ENCODE data around the gene ITPRIPL1. TPM values are rescaled to one million over a fixed set of nuclear protein-coding genes. Genes with fewer than 3 reads are reported as not detected.

Gene ITPRIPL1
- total and polyA plus RNA-seq, 9 donors = 0.11 to 1.2 (median 0.46) TPM

DNA sequence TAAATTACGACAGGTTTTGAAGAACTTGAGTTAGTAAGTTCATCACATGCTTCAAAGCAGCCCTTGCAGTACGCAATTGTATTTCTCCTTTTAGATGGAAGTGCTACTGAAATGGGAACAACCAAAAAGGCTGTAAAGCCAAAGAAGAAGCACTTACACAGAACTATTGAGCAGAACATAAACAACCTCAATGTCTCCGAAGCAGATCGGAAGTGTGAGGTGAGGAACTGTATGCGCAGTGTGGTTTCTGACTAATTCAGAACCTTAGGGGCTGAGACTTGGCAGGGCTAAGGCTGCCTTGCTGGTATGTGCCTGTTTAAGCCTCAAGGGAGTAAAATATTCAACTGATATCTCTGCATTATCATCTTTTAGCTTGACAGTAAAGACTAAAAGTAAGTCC is 18.9 kb downstream of the ITPRIPL1 start:
- Histone ChIP-seq H3K27ac (no peak overlapping the region), H3K4me3 (no peak overlapping the region)

DNA sequence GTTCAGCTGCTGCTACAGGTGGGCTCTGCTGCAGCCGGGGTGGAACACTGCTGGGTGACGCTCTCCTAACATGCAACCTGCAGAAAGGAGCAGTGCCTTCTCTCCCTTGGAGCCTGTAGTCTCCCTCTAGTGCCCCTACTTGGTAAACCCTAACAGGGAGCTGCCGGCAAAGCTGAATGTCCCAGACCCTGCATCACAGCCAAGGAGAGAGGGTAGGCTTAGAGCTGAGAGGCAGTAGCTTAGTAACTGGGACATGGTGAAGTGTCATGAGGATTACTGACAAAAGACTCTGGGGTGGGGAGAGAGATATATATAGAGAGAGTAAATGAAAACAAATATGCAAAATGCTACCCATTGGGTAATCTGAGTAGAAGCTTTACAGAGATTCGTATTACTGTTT is 20.3 kb downstream of the ITPRIPL1 start:
- no peaks in the 10 kb centered on the region for H3K4me1 ChIP-seq (ENCODE audit: insufficient read depth)
- no peaks in the 10 kb centered on the region for H3K27me3 ChIP-seq
- no peak for DNase-seq
- H3K4me3 ChIP-seq = no peak overlapping the region
- H3K27ac ChIP-seq = no peak overlapping the region
- WGBS, 3 donors = 87 to 95% (median 93%) methylated on average over 4 of the region's 4 CpGs
- H3K36me3 ChIP-seq = no peaks in the 10 kb centered on the region
- TF ChIP-seq, protein P1, sequence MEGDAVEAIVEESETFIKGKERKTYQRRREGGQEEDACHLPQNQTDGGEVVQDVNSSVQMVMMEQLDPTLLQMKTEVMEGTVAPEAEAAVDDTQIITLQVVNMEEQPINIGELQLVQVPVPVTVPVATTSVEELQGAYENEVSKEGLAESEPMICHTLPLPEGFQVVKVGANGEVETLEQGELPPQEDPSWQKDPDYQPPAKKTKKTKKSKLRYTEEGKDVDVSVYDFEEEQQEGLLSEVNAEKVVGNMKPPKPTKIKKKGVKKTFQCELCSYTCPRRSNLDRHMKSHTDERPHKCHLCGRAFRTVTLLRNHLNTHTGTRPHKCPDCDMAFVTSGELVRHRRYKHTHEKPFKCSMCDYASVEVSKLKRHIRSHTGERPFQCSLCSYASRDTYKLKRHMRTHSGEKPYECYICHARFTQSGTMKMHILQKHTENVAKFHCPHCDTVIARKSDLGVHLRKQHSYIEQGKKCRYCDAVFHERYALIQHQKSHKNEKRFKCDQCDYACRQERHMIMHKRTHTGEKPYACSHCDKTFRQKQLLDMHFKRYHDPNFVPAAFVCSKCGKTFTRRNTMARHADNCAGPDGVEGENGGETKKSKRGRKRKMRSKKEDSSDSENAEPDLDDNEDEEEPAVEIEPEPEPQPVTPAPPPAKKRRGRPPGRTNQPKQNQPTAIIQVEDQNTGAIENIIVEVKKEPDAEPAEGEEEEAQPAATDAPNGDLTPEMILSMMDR (IDR thresholded peaks at IDR 0.05) = no peak
- no peak for TF ChIP-seq POLR2A (IDR thresholded peaks at IDR 0.05)
- TF ChIP-seq EP300 (IDR thresholded peaks at IDR 0.05) = no peak
- intact Hi-C loops (cut with DNase I) = no loop called here
- no peaks in the 10 kb centered on the region for H3K9me3 ChIP-seq

More for the DNA sequence above, 18.9 kb downstream of the ITPRIPL1 start:
- TF ChIP-seq EP300 (IDR thresholded peaks at IDR 0.05) = no peak
- TF ChIP-seq, protein P1 (IDR thresholded peaks at IDR 0.05) = no peak
- TF ChIP-seq POLR2A (IDR thresholded peaks at IDR 0.05) = no peak
- Histone ChIP-seq H3K27me3 (no peaks in the 10 kb centered on the region), H3K4me1 (ENCODE audit: insufficient read depth) (no peaks in the 10 kb centered on the region), H3K36me3 (no peaks in the 10 kb centered on the region), H3K9me3 (no peaks in the 10 kb centered on the region)
- intact Hi-C loops (cut with DNase I) = no loop called here
- no peak for DNase-seq
- 94 to 96% (median 95%) methylated on average over 5 of the region's 5 CpGs for WGBS, 3 donors

DNA sequence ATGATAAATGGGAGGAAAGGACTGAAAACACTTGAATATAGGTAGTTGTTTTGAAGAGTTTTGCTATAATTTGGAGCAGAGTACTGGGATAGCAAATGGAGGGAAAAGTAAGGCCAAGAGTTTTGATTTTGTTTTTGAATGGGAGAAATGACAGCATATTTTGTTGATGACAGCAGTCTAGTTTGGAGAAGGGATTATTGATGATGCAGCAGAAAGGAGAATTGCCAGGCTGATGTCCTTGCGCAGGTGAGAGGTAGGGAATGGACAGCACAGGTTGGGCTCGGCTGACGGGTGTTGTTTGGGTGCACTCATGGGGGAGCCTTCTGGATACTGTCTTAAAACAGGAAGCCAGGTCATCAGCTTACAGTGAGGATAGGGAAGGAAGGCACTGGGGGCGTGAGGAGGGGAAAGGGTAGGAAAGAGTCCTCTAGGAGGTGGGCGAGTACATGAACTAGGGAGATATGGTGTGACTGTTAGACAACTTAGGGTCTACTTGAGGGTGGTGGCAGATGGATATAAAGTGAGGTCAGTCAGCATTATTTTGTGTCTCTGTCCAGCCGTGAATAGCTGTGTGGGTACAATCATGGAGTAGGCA is 20.8 kb downstream of the ITPRIPL1 start:
- Histone ChIP-seq H3K4me3 (no peak overlapping the region), H3K36me3 (no peaks in the 10 kb centered on the region), H3K9me3 (no peaks in the 10 kb centered on the region), H3K27me3 (no peaks in the 10 kb centered on the region), H3K4me1 (ENCODE audit: insufficient read depth) (no peaks in the 10 kb centered on the region), H3K27ac (no peak overlapping the region)
- TF ChIP-seq POLR2A (IDR thresholded peaks at IDR 0.05) (no peak), EP300 (IDR thresholded peaks at IDR 0.05) (no peak)
- TF ChIP-seq, protein P1 (IDR thresholded peaks at IDR 0.05) = no peak
- no peak for DNase-seq
- 95 to 97% (median 95%) methylated on average over 6 of the region's 6 CpGs for WGBS, 3 donors
- intact Hi-C loops (cut with DNase I) = no loop called here

DNA sequence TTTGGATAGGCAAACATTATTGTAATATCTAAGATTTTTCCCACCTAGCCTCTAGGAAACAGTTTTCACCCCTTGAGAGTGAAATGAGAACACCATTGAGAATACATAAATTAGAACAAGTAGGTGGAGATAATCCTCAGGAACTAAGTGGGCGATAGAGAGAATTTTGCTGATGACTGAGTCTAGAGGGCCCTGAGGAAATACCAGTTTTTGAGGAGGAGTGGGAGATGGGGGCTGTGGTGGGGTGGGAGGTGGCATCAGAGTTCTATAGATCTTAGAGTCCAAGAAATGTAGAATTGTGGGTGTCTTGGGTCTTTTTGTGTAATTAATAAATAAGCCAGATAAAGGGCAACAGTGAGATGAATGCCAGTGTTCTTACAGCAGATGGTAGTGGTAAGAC is 22.3 kb downstream of the ITPRIPL1 start:
- Histone ChIP-seq H3K4me1 (ENCODE audit: insufficient read depth) (no peaks in the 10 kb centered on the region), H3K27me3 (no peaks in the 10 kb centered on the region), H3K9me3 (no peaks in the 10 kb centered on the region), H3K27ac (no peak overlapping the region), H3K36me3 (no peaks in the 10 kb centered on the region), H3K4me3 (no peak overlapping the region)
- no peak for DNase-seq
- TF ChIP-seq POLR2A (IDR thresholded peaks at IDR 0.05) (no peak), EP300 (IDR thresholded peaks at IDR 0.05) (no peak)
- TF ChIP-seq, protein P1 (IDR thresholded peaks at IDR 0.05) = no peak
- 90 to 95% (median 93%) methylated on average over 1 of the region's 1 CpG for WGBS, 3 donors
- intact Hi-C loops (cut with DNase I) = no loop called here

All from ovary (tissue), 9 donors.